GM06990 (cell line): ENCODE results near the gene RXFP3.

Experiments
- DNase-seq: peaks from one replicate; pipeline ENCODE4 v3.0.0-alpha.2; 2011; ENCODE audit not compliant: insufficient read length; ENCODE audit errors: extremely low read depth
- H3K27me3 ChIP-seq: replicated peaks from 2 replicates; pipeline ENCODE4 v1.6.0; 2011; ENCODE audit warnings: low read length; ENCODE audit not compliant: control insufficient read depth, insufficient read depth
- H3K36me3 ChIP-seq: 2 replicates; pipeline ENCODE4 v1.5.1; 2011; ENCODE audit warnings: low read length; ENCODE audit not compliant: control insufficient read depth, insufficient read depth
- H3K4me3 ChIP-seq: replicated peaks from 2 replicates; pipeline ENCODE4 v1.5.1; 2011; ENCODE audit warnings: low read depth, mild to moderate bottlenecking, control low read depth, low read length
- TF ChIP-seq, protein P1 (sequence below): IDR thresholded peaks from 2 replicates; pipeline ENCODE4 v1.5.1; 2011; ENCODE audit warnings: low read length, control low read depth, mild to moderate bottlenecking, inconsistent platforms; ENCODE audit not compliant: insufficient read depth, poor library complexity, severe bottlenecking

The RXFP3 gene

DNA sequence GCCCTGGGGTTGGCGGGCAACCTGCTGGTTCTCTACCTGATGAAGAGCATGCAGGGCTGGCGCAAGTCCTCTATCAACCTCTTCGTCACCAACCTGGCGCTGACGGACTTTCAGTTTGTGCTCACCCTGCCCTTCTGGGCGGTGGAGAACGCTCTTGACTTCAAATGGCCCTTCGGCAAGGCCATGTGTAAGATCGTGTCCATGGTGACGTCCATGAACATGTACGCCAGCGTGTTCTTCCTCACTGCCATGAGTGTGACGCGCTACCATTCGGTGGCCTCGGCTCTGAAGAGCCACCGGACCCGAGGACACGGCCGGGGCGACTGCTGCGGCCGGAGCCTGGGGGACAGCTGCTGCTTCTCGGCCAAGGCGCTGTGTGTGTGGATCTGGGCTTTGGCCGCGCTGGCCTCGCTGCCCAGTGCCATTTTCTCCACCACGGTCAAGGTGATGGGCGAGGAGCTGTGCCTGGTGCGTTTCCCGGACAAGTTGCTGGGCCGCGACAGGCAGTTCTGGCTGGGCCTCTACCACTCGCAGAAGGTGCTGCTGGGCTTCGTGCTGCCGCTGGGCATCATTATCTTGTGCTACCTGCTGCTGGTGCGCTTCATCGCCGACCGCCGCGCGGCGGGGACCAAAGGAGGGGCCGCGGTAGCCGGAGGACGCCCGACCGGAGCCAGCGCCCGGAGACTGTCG, 976 bp downstream of the RXFP3 start:
- DNase-seq: no peak
- TF ChIP-seq, protein P1, sequence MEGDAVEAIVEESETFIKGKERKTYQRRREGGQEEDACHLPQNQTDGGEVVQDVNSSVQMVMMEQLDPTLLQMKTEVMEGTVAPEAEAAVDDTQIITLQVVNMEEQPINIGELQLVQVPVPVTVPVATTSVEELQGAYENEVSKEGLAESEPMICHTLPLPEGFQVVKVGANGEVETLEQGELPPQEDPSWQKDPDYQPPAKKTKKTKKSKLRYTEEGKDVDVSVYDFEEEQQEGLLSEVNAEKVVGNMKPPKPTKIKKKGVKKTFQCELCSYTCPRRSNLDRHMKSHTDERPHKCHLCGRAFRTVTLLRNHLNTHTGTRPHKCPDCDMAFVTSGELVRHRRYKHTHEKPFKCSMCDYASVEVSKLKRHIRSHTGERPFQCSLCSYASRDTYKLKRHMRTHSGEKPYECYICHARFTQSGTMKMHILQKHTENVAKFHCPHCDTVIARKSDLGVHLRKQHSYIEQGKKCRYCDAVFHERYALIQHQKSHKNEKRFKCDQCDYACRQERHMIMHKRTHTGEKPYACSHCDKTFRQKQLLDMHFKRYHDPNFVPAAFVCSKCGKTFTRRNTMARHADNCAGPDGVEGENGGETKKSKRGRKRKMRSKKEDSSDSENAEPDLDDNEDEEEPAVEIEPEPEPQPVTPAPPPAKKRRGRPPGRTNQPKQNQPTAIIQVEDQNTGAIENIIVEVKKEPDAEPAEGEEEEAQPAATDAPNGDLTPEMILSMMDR: no peak
- Histone ChIP-seq H3K4me3 (no peak overlapping the region), H3K27me3 (no peaks in the 10 kb centered on the region), H3K36me3 (no peaks in the 10 kb centered on the region)

DNA sequence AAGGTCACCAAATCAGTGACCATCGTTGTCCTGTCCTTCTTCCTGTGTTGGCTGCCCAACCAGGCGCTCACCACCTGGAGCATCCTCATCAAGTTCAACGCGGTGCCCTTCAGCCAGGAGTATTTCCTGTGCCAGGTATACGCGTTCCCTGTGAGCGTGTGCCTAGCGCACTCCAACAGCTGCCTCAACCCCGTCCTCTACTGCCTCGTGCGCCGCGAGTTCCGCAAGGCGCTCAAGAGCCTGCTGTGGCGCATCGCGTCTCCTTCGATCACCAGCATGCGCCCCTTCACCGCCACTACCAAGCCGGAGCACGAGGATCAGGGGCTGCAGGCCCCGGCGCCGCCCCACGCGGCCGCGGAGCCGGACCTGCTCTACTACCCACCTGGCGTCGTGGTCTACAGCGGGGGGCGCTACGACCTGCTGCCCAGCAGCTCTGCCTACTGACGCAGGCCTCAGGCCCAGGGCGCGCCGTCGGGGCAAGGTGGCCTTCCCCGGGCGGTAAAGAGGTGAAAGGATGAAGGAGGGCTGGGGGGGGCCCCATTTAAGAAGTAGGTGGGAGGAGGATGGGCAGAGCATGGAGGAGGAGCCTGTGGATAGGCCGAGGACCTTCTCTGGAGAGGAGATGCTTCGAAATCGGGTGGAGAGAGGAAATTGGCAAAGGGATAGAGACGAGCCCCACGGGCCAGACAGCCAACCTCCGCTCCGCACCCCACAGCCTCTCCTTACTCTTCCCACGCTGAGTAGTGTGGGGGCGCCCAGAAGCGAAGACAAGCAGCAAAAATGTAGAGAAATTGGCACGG, 1.7 kb downstream of the RXFP3 start:
- no peak overlapping the region for H3K4me3 ChIP-seq
- no peaks in the 10 kb centered on the region for H3K36me3 ChIP-seq
- no peak for DNase-seq
- TF ChIP-seq, protein P1: no peak
- H3K27me3 ChIP-seq: no peaks in the 10 kb centered on the region

DNA sequence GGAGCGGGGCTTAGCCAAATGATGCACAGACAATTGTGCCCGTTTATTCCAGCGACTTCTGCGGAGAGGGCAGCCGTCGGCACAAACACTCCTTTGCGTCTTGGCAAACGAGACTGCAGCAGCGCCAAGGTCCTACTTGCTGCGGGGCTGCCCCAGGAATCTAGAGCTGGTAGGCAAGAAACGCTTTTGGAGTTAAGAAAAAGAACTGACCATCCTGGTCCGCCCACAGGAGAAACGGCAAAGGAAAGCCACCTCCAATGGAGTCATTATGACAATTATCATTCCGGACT, 2.3 kb downstream of the RXFP3 start:
- H3K27me3 ChIP-seq: no peaks in the 10 kb centered on the region

DNA sequence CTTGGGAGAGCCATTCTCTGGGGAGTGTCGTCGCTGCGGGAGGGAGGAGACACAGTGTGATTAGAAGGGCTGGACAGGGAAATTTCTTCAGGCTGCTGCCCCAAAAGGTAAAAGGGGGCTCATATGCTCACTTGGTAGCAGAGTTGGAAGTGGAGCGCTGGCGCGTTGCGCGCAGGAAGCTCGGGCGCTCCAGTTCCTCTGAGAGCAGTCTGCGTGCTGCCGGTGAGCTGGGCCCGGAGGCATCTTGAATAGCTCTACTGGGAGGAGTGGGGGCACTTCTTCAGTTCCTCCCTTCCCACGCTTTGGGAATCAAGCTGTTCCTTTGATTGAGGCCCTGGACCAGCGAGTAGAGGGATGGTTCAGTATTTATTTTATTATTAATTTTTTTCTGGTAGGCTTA, 2.7 kb downstream of the RXFP3 start:
- Histone ChIP-seq H3K4me3 (no peak overlapping the region), H3K27me3 (no peaks in the 10 kb centered on the region), H3K36me3 (no peaks in the 10 kb centered on the region)
- no peak for DNase-seq
- TF ChIP-seq, protein P1: no peak

More for the DNA sequence above, 2.3 kb downstream of the RXFP3 start:
- DNase-seq: no peak
- H3K4me3 ChIP-seq: no peak overlapping the region
- TF ChIP-seq, protein P1: no peak
- H3K36me3 ChIP-seq: no peaks in the 10 kb centered on the region

DNA sequence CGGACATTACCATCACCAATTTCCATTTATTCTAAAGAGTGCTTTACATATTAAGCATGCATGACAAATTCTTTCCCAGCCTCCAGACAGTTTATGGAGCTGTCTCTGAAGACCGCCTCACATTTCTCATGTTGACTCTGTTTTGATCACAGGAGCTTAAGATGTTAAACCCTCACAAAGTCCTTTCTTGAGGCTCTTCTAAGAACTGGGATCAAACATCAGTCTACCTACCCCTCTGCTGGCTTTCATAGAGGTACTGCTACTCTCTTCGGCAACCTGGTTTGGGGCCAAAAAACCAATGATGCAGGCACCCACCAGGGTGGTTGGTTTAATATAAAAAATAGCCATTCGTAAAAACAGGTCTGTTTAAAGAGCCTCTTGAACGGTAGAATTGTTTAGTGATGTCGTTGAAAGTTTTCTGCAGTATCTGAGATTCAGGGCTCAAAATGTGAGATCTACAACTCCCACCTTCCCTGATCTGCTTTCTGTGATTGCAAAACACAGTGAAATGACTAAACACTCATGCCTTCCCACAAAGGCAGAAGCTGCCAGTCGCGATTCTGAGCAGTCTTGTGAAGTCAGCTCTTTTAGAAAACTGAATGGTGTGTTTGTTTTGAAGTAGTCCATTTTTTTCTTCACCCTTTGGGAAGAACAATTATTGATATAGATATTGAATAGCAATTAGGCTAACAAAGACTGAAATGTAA, 3.5 kb downstream of the RXFP3 start:
- Histone ChIP-seq H3K36me3 (no peaks in the 10 kb centered on the region), H3K27me3 (no peaks in the 10 kb centered on the region), H3K4me3 (no peak overlapping the region)
- no peak for DNase-seq
- TF ChIP-seq, protein P1: no peak
